Measurements from ENCODE around the gene ANKRD6.

Gene ANKRD6

DNA sequence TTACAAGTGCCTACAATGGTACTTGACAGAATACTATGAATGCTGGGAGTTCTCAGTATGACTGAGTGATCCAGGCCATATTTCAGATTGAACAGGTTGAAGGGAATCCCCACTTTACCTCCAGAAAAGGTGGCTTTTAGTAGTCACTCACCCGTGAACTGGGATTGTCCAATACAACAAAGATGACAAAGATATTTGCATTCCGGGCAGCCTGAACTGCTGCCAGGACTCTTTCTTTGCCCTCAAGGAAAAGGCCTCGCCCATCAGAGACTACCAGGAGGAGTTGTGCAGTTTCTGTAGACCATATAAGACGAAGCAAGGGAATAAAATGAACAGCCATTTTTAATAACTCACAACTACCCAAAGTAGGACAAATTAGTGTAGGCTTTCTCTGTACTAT is 211.9 kb downstream of the ANKRD6 start:
- H3K4me1 ChIP-seq (ENCODE audit: control insufficient read depth, insufficient read depth, low read length): peaks cover 4% of the 10 kb centered on the region
- no peaks in the 10 kb centered on the region for H3K9me3 ChIP-seq (ENCODE audit: control insufficient read depth in 2 of 2, low read length in 2 of 2)
- H3K36me3 ChIP-seq (ENCODE audit: control insufficient read depth in 2 of 2, insufficient read depth in 2 of 2, low read length in 2 of 2): peaks cover 15 to 17% of the 10 kb centered on the region in 2 donors
- no peaks in the 10 kb centered on the region for H3K27me3 ChIP-seq (ENCODE audit: control insufficient read depth in 1 of 2, insufficient read depth in 2 of 2, low read length in 2 of 2)
- no peak overlapping the region for H3K27ac ChIP-seq (ENCODE audit: low read length)
- no peak overlapping the region for H3K4me3 ChIP-seq (ENCODE audit: low read length in 2 of 2)
- H3K9ac ChIP-seq (ENCODE audit: low read length in 2 of 2): no peak overlapping the region

DNA sequence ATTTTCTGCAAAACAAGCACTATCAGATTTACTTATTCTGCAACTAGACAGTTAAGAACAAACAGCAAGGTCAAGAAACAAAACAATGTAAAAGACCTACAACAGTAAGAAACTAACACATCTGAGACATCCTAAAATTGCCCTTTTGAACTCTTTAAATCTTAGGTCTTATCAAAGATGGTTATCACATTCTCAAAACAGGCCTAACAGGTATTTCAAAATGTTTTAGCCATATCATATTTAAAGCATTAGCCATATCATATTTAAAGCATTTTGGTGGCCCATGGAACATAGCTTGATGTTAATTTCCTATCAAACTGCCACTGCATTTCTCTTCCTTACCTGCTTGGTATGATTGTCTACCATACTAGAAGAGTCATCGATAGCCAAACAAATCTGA is 216.7 kb downstream of the ANKRD6 start:
- H3K4me1 ChIP-seq (ENCODE audit: control insufficient read depth, insufficient read depth, low read length): no peaks in the 10 kb centered on the region
- no peak overlapping the region for H3K9ac ChIP-seq (ENCODE audit: low read length in 2 of 2)
- H3K27me3 ChIP-seq (ENCODE audit: control insufficient read depth in 1 of 2, insufficient read depth in 2 of 2, low read length in 2 of 2): no peaks in the 10 kb centered on the region
- H3K9me3 ChIP-seq (ENCODE audit: control insufficient read depth in 2 of 2, low read length in 2 of 2): no peaks in the 10 kb centered on the region
- no peak overlapping the region for H3K4me3 ChIP-seq (ENCODE audit: low read length in 2 of 2)
- H3K27ac ChIP-seq (ENCODE audit: low read length): no peak overlapping the region
- H3K36me3 ChIP-seq (ENCODE audit: control insufficient read depth in 2 of 2, insufficient read depth in 2 of 2, low read length in 2 of 2): peaks cover 30 to 31% of the 10 kb centered on the region in 2 donors

DNA sequence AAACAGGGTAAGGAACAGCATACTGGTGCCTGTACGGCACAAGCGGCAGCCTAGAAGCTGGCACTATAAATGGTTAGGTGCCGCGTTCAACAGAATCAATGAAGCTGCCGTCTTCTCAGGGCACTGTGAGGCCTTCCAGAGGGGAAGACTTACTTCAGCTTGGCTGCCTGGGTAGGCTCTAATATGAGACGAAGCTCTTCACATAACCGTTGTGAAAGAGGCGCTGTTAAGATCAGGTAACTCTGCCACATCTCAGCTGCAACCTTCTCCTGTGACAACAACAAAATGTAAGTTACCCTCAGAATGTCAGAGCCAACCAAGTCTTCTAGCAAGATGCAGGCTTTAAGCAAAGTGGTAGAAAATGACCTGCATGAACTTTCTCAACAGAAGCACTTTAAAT is 217.6 kb downstream of the ANKRD6 start:
- Histone ChIP-seq H3K9me3 (ENCODE audit: control insufficient read depth in 2 of 2, low read length in 2 of 2) (no peaks in the 10 kb centered on the region), H3K27me3 (ENCODE audit: control insufficient read depth in 1 of 2, insufficient read depth in 2 of 2, low read length in 2 of 2) (no peaks in the 10 kb centered on the region), H3K36me3 (ENCODE audit: control insufficient read depth in 2 of 2, insufficient read depth in 2 of 2, low read length in 2 of 2) (peaks cover 30 to 37% of the 10 kb centered on the region in 2 donors), H3K4me3 (ENCODE audit: low read length in 2 of 2) (no peak overlapping the region), H3K9ac (ENCODE audit: low read length in 2 of 2) (no peak overlapping the region), H3K27ac (ENCODE audit: low read length) (no peak overlapping the region), H3K4me1 (ENCODE audit: control insufficient read depth, insufficient read depth, low read length) (no peaks in the 10 kb centered on the region)

DNA sequence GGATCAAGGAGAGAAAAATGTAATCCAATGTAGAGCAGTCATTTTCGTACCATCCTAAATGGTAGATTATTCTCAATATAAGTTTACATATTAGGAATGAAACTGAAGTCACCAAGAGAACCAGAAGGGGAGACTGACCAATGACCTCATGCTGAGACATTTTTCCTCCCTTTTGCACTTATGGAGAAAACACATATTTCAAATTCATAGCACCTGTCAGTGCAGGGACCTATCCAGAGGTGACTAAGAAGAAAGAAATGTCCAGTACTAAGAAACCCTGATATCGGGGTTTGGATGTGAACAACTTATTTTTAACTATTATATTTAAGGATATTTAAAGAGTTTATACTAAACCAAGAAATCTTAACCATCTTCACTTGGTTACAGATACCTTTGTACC is 222.2 kb downstream of the ANKRD6 start:
- Histone ChIP-seq H3K4me1 (ENCODE audit: control insufficient read depth, insufficient read depth, low read length) (no peaks in the 10 kb centered on the region), H3K27ac (ENCODE audit: low read length) (no peak overlapping the region), H3K36me3 (ENCODE audit: control insufficient read depth in 2 of 2, insufficient read depth in 2 of 2, low read length in 2 of 2) (peaks cover 51 to 52% of the 10 kb centered on the region in 2 donors), H3K27me3 (ENCODE audit: control insufficient read depth in 1 of 2, insufficient read depth in 2 of 2, low read length in 2 of 2) (no peaks in the 10 kb centered on the region), H3K9ac (ENCODE audit: low read length in 2 of 2) (no peak overlapping the region), H3K4me3 (ENCODE audit: low read length in 2 of 2) (no peak overlapping the region), H3K9me3 (ENCODE audit: control insufficient read depth in 2 of 2, low read length in 2 of 2) (no peaks in the 10 kb centered on the region)

DNA sequence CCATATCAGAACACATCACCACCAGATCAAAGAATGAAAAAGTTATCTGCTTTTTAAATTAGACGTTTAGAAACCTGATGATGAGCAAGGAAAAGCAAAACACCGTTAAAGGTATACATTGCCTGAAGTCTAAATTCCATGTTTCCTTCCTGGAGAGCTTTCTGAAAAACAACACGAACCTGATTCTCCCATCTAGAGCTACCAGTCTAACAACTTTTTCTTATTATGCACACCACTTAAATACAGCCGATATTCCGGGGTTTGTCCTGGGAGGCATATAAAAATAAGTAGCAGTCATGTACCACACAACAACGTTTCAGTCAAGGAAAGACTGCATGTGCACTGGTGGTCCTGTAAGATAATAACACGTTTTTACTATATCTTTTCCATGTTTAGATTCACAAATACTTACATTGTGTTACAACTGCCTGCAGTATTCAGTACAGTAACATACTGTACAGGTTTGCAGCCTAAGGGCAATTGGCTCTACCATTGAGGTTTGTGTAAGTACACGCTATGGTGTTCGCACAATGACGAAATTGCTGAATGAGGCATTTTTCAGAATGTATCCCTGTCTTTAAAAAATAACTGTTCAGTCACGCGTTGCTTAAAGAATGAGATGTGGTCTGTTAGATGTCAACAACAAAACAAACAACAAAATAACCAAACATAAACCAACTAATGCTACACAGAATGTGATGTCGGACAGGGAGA is 224.7 kb downstream of the ANKRD6 start:
- H3K4me3 ChIP-seq (ENCODE audit: low read length in 2 of 2): no peak overlapping the region
- H3K27ac ChIP-seq (ENCODE audit: low read length): no peak overlapping the region
- no peaks in the 10 kb centered on the region for H3K9me3 ChIP-seq (ENCODE audit: control insufficient read depth in 2 of 2, low read length in 2 of 2)
- no peaks in the 10 kb centered on the region for H3K4me1 ChIP-seq (ENCODE audit: control insufficient read depth, insufficient read depth, low read length)
- H3K27me3 ChIP-seq (ENCODE audit: control insufficient read depth in 1 of 2, insufficient read depth in 2 of 2, low read length in 2 of 2): no peaks in the 10 kb centered on the region
- peaks cover 54 to 59% of the 10 kb centered on the region in 2 donors for H3K36me3 ChIP-seq (ENCODE audit: control insufficient read depth in 2 of 2, insufficient read depth in 2 of 2, low read length in 2 of 2)
- no peak overlapping the region for H3K9ac ChIP-seq (ENCODE audit: low read length in 2 of 2)

DNA sequence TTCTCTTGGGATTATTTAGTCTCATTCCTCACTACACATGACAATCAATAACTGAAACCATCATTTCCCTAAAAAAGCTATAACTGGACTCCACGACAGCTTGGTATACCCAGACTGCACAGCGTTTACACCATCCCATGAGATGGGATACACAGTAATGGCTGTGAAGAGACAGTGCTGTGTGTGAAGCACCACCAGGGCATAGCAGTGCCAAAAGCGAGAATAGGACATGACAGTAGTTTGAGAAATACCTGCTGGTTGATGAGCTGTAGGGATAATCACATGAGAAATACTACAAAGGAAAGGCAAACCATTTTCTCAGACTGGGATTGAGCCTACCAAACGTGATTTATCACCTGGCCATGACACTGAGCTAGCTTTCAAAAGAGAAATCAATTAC is 228.0 kb downstream of the ANKRD6 start:
- H3K4me3 ChIP-seq (ENCODE audit: low read length in 2 of 2): no peak overlapping the region
- H3K9me3 ChIP-seq (ENCODE audit: control insufficient read depth in 2 of 2, low read length in 2 of 2): no peaks in the 10 kb centered on the region
- no peaks in the 10 kb centered on the region for H3K27me3 ChIP-seq (ENCODE audit: control insufficient read depth in 1 of 2, insufficient read depth in 2 of 2, low read length in 2 of 2)
- no peak overlapping the region for H3K27ac ChIP-seq (ENCODE audit: low read length)
- H3K9ac ChIP-seq (ENCODE audit: low read length in 2 of 2): no peak overlapping the region
- no peaks in the 10 kb centered on the region for H3K4me1 ChIP-seq (ENCODE audit: control insufficient read depth, insufficient read depth, low read length)
- H3K36me3 ChIP-seq (ENCODE audit: control insufficient read depth in 2 of 2, insufficient read depth in 2 of 2, low read length in 2 of 2): peaks cover 42 to 54% of the 10 kb centered on the region in 2 donors

DNA sequence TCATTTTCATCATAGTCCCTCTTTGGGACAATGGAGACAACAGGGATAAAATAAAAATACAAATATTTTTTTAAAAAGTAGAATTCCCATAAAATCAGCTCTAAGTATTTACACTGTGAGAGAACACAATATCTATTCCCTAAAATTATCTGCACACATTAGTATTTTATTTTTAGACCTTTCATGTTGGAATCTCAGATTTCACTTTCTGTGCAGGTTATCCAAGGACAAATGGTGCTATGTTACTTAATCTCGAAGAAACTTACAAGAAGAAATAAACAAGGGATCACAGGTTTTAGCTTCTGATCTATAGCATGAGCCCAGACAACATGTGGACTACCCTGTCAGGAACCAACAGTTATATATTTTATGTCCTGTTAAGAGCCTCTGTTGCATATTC is 228.6 kb downstream of the ANKRD6 start:
- Histone ChIP-seq H3K36me3 (ENCODE audit: control insufficient read depth in 2 of 2, insufficient read depth in 2 of 2, low read length in 2 of 2) (peaks cover 36 to 52% of the 10 kb centered on the region in 2 donors), H3K27ac (ENCODE audit: low read length) (no peak overlapping the region), H3K9ac (ENCODE audit: low read length in 2 of 2) (no peak overlapping the region), H3K9me3 (ENCODE audit: control insufficient read depth in 2 of 2, low read length in 2 of 2) (no peaks in the 10 kb centered on the region), H3K4me3 (ENCODE audit: low read length in 2 of 2) (no peak overlapping the region), H3K4me1 (ENCODE audit: control insufficient read depth, insufficient read depth, low read length) (no peaks in the 10 kb centered on the region), H3K27me3 (ENCODE audit: control insufficient read depth in 1 of 2, insufficient read depth in 2 of 2, low read length in 2 of 2) (no peaks in the 10 kb centered on the region)

DNA sequence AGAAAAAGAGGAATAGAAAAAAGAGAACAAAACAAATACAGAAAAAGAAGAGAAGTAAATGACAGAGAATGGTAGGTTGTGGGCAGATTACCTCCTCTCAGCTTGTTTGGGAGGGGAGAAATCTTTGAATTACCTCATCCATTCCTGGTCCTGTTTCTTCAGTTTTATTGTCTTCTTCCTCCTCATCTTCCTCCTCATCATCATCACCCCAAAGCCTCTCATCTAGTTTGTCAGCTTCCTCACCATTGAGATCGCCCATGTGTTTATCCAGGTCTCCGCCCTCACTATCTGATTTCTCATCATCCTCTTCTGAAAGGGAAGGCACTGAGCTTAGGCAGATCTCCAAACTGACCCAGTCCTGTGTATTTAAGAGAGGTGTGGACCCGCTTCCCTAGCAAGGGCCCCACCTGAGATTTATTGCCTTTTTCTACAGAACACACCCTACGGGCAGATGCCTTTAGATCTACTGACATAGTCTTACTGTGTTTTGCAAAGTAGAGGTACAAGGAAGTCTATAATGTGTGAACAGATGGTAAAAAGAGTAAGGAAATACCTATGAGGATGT is 229.8 kb downstream of the ANKRD6 start:
- Histone ChIP-seq H3K27ac (ENCODE audit: low read length) (no peak overlapping the region), H3K9ac (ENCODE audit: low read length in 2 of 2) (no peak overlapping the region), H3K27me3 (ENCODE audit: control insufficient read depth in 1 of 2, insufficient read depth in 2 of 2, low read length in 2 of 2) (no peaks in the 10 kb centered on the region), H3K4me1 (ENCODE audit: control insufficient read depth, insufficient read depth, low read length) (no peaks in the 10 kb centered on the region), H3K36me3 (ENCODE audit: control insufficient read depth in 2 of 2, insufficient read depth in 2 of 2, low read length in 2 of 2) (peaks cover 31 to 42% of the 10 kb centered on the region in 2 donors), H3K9me3 (ENCODE audit: control insufficient read depth in 2 of 2, low read length in 2 of 2) (no peaks in the 10 kb centered on the region), H3K4me3 (ENCODE audit: low read length in 2 of 2) (no peak overlapping the region)

DNA sequence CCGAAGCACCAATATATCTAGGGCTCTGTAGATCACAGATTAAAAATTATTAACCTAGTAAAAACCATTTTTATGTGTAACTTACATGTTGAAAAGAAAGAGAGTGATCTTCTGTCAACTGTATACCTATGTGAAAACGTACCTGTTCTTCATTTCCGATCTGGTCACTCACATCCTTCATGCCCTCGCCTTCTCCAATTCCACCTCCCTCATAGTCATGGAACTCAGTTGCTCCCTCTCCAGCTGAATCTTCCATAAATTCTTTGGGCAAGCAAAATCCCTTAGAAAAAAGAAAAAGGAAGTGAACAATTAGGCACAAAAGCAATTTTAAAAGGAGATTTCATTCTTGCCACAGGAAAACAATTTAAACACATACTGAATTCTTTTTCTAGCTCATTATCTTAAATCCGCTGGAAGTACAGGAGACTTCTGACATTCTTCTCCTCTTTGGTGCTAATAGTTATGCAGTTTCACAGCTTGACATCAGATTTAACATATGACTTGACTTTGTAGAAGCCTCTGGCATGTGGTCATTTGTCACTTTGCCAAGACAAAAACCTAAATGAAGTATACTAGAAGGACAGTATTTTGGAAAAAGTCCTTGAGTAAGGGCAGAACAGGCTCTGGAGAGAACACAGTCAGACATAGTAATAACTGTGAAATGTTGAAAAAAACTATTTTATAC is 235.1 kb downstream of the ANKRD6 start:
- H3K9ac ChIP-seq (ENCODE audit: low read length in 2 of 2): no peak overlapping the region
- no peak overlapping the region for H3K4me3 ChIP-seq (ENCODE audit: low read length in 2 of 2)
- no peaks in the 10 kb centered on the region for H3K9me3 ChIP-seq (ENCODE audit: control insufficient read depth in 2 of 2, low read length in 2 of 2)
- no peaks in the 10 kb centered on the region for H3K4me1 ChIP-seq (ENCODE audit: control insufficient read depth, insufficient read depth, low read length)
- no peak overlapping the region for H3K27ac ChIP-seq (ENCODE audit: low read length)
- no peaks in the 10 kb centered on the region for H3K27me3 ChIP-seq (ENCODE audit: control insufficient read depth in 1 of 2, insufficient read depth in 2 of 2, low read length in 2 of 2)
- H3K36me3 ChIP-seq (ENCODE audit: control insufficient read depth in 2 of 2, insufficient read depth in 2 of 2, low read length in 2 of 2): peaks cover 19 to 32% of the 10 kb centered on the region in 2 donors

DNA sequence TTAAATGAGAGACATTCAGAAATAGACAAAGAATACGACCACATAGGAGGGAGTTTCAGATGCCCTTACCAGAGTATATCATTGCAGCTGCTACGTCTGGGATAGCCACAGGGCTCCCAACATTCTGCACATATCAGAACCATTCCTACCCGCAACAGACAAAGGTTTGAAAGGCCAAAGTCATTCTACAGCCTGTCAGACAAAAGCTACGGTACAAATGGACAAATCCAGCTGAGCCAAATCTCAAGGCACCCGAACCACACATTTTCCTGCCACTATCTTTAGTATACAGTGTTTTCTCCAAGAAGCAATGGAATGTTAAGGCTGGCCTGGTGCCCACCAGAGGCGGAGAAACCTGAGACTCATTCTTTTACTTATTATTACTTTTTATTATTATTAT is 236.1 kb downstream of the ANKRD6 start:
- H3K36me3 ChIP-seq (ENCODE audit: control insufficient read depth in 2 of 2, insufficient read depth in 2 of 2, low read length in 2 of 2): peaks cover 25 to 35% of the 10 kb centered on the region in 2 donors
- H3K27ac ChIP-seq (ENCODE audit: low read length): no peak overlapping the region
- H3K4me1 ChIP-seq (ENCODE audit: control insufficient read depth, insufficient read depth, low read length): no peaks in the 10 kb centered on the region

More for the DNA sequence above, 236.1 kb downstream of the ANKRD6 start:
- H3K27me3 ChIP-seq (ENCODE audit: control insufficient read depth in 1 of 2, insufficient read depth in 2 of 2, low read length in 2 of 2): no peaks in the 10 kb centered on the region
- no peaks in the 10 kb centered on the region for H3K9me3 ChIP-seq (ENCODE audit: control insufficient read depth in 2 of 2, low read length in 2 of 2)
- H3K9ac ChIP-seq (ENCODE audit: low read length in 2 of 2): no peak overlapping the region
- H3K4me3 ChIP-seq (ENCODE audit: low read length in 2 of 2): no peak overlapping the region
